Karpas-422 (cell line): ENCODE results near the gene ADH1A. TPM values are rescaled to one million over a fixed set of nuclear protein-coding genes. Genes with fewer than 3 reads are reported as not detected.
"Not testable (repeated sequence)": the region's sequence is repeated elsewhere in the genome, so short reads cannot be mapped to it uniquely, and the experiment has no call there.

Experiments
- DNase-seq: peaks from one replicate; pipeline ENCODE4 v3.0.0-alpha.2; 2015
- H2AFZ ChIP-seq: fragments of 200-600 bp; sonication (generic); 2 replicates; pipeline ENCODE4 v1.6.1; 2014; ENCODE audit warnings: antibody characterized with exemption, low read length, mixed read lengths
- H3K27ac ChIP-seq: fragments of 200-600 bp; sonication (generic); 2 replicates; pipeline ENCODE4 v1.5.1; 2014; ENCODE audit warnings: mild to moderate bottlenecking, low read length, moderate library complexity
- H3K27me3 ChIP-seq: fragments of 200-600 bp; sonication (generic); 2 replicates; pipeline ENCODE4 v1.6.1; 2014; ENCODE audit warnings: low read length, mixed read lengths
- H3K36me3 ChIP-seq: fragments of 200-600 bp; sonication (generic); 2 replicates; pipeline ENCODE4 v1.6.1; 2014; ENCODE audit warnings: low read length, mixed read lengths; ENCODE audit not compliant: insufficient read depth
- H3K4me1 ChIP-seq: fragments of 200-600 bp; sonication (generic); 2 replicates; pipeline ENCODE4 v1.6.1; 2014; ENCODE audit warnings: mild to moderate bottlenecking, low read length, mixed read lengths
- H3K4me2 ChIP-seq: fragments of 200-600 bp; sonication (generic); 2 replicates; pipeline ENCODE4 v1.6.1; 2014; ENCODE audit warnings: low read length, low read depth, mild to moderate bottlenecking; ENCODE audit not compliant: poor library complexity, severe bottlenecking
- H3K4me3 ChIP-seq: fragments of 200-600 bp; sonication (generic); 2 replicates; pipeline ENCODE4 v1.5.1; 2014; ENCODE audit warnings: mild to moderate bottlenecking, antibody characterized with exemption, low read length, mixed read lengths
- H3K79me2 ChIP-seq: fragments of 200-600 bp; sonication (generic); 2 replicates; pipeline ENCODE4 v1.6.1; 2014; ENCODE audit warnings: mild to moderate bottlenecking, low read length, mixed read lengths
- H3K9ac ChIP-seq: fragments of 200-600 bp; sonication (generic); 2 replicates; pipeline ENCODE4 v1.6.0; 2014; ENCODE audit warnings: low read length
- H3K9me2 ChIP-seq: fragments of 200-600 bp; sonication (generic), shearing (Covaris generic); replicated peaks from 2 replicates; pipeline ENCODE4 v1.6.0; 2014; ENCODE audit warnings: mild to moderate bottlenecking, low read length, moderate library complexity; ENCODE audit not compliant: insufficient read depth
- H3K9me3 ChIP-seq: fragments of 300-700, 200-600 bp; sonication (generic); 2 replicates; pipeline ENCODE4 v1.6.1; 2014; ENCODE audit warnings: low read length, mixed read lengths
- H4K20me1 ChIP-seq: fragments of 200-600 bp; sonication (generic); 2 replicates; pipeline ENCODE4 v1.6.1; 2014; ENCODE audit warnings: mild to moderate bottlenecking, antibody characterized with exemption, low read length, low read depth; ENCODE audit not compliant: insufficient read depth
- total RNA-seq: library from RNA; depleted of rRNA; stranded (reverse); fragments of >200 nt; shearing (Covaris generic); gene quantifications from 2 replicates; pipeline ENCODE4 v1.2.3, GENCODE V29; 2014; ENCODE audit warnings: low replicate concordance

ADH1A gene
- total RNA-seq, 1 experiment from 2014 or later: not detected

DNA sequence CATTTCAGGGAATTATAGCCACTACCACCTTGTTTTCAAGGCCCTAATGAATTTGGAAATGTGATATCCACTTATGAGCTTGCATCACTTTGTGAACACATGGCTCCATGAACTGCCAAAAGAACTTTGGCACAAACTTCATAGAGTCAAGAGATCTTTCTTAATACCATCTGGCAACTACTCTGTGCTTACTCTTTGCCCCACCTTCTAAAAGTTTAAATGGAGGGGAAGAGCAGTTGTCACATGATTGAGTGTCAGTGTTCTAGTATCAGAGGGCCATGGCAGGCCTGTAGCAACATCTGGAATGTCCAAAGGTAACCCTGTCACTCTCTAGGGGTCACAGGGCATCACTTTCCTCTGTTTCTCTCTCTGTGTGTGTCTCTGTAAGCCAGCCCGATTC lies 33.0 kb upstream of the ADH1A start:
- no peak for DNase-seq
- Histone ChIP-seq H3K36me3 (no peaks in the 10 kb centered on the region), H3K9me2 (no peaks in the 10 kb centered on the region), H3K4me3 (no peak overlapping the region), H3K27me3 (no peaks in the 10 kb centered on the region), H3K9ac (no peak overlapping the region), H3K4me2 (no peak overlapping the region), H3K9me3 (no peaks in the 10 kb centered on the region), H2AFZ (no peak overlapping the region), H3K27ac (no peak overlapping the region), H3K4me1 (no peaks in the 10 kb centered on the region), H3K79me2 (no peaks in the 10 kb centered on the region), H4K20me1 (no peaks in the 10 kb centered on the region)

GRCh38 chr4:99321241-99322191 lies 30.7 kb upstream of the ADH1A start, which contains the start of gene ADH1B:
TSS of gene ADH1B (minus strand) at chr4:99321401. CDS start at chr4:99321331, 70 bp downstream.
- no peaks in the 10 kb centered on the region for H3K9me3 ChIP-seq
- H3K4me2 ChIP-seq: no peak within 1 kb of the TSS
- no peak within 1 kb of the TSS for H3K9ac ChIP-seq
- H3K27ac ChIP-seq: no peak within 1 kb of the TSS
- no peaks in the 10 kb centered on the region for H3K4me1 ChIP-seq
- no peaks in the 10 kb centered on the region for H3K36me3 ChIP-seq
- no peaks in the 10 kb centered on the region for H3K9me2 ChIP-seq
- no peaks in the 10 kb centered on the region for H4K20me1 ChIP-seq
- H3K79me2 ChIP-seq: no peaks in the 10 kb centered on the region
- no peak within 1 kb of the TSS for H2AFZ ChIP-seq
- no peak within 1 kb of the TSS for H3K4me3 ChIP-seq
- no peaks in the 10 kb centered on the region for H3K27me3 ChIP-seq
- DNase-seq: no peak

DNA sequence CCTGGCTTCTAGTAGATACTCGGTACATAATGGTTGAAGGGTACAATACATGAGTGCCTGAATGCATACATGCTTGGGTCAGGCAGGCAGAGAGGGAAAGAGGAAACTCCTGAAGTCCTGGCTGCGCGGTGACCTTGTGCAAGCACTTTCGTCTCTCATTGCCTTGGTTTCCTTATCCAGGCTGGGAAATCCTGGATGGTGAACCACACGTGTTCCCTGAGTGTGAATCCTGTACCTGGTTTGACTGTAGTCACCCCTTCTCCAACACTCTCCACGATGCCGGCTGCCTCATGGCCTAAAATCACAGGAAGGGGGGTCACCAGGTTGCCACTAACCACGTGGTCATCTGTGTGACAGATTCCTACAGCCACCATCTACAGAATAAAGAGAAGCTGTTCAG lies 27.0 kb upstream of the ADH1A start:
- not testable (repeated sequence) for H3K9me2 ChIP-seq, H3K36me3 ChIP-seq, H2AFZ ChIP-seq, H4K20me1 ChIP-seq, H3K4me2 ChIP-seq, DNase-seq, H3K4me3 ChIP-seq, H3K9ac ChIP-seq, H3K4me1 ChIP-seq, H3K79me2 ChIP-seq, H3K27ac ChIP-seq, H3K27me3 ChIP-seq, H3K9me3 ChIP-seq

DNA sequence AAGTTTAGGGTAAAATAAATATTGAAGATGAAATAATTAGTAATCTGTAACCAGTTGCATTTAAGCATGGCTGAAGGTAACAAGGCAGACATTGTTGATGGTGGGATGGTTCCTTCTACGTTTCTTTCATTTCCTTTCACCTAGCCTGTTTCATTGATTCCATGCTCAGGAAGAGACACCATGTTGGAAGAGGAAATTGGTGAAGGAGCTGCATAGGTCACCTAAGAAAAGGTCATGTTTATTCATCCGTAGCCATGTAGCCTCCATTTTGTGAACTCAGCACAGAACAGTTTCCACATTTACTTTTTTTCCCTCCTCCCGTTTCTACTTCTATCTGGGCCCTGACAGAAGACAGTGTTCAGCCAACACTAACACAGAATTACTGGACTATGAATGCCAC lies 26.6 kb upstream of the ADH1A start:
- H3K4me3 ChIP-seq: no peak overlapping the region
- no peak overlapping the region for H3K27ac ChIP-seq
- no peaks in the 10 kb centered on the region for H3K9me3 ChIP-seq
- H3K36me3 ChIP-seq: no peaks in the 10 kb centered on the region
- H3K4me1 ChIP-seq: no peaks in the 10 kb centered on the region
- DNase-seq: no peak
- H4K20me1 ChIP-seq: no peaks in the 10 kb centered on the region
- no peaks in the 10 kb centered on the region for H3K79me2 ChIP-seq
- H3K9ac ChIP-seq: no peak overlapping the region
- no peaks in the 10 kb centered on the region for H3K9me2 ChIP-seq
- H3K4me2 ChIP-seq: no peak overlapping the region
- H2AFZ ChIP-seq: no peak overlapping the region
- H3K27me3 ChIP-seq: no peaks in the 10 kb centered on the region

DNA sequence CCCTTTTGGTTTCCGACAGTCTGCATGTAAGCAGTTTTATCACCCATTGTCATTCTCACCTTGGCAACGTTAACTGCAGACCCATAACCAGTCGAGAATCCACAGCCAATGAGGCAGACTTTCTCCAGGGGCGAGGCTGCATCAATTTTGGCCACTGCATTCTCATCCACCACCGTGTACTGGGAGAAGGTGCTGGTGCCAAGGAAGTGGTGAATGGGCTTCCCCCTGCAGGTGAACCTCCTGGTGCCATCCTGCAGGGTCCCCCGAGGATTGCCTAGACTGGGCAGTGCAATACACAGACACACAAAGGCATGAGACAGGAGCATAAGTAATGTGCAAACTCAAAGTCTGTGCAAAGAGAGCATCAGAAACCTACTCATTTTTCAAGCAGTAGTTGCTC lies 25.1 kb upstream of the ADH1A start:
- no peak overlapping the region for H3K4me3 ChIP-seq
- no peaks in the 10 kb centered on the region for H3K27me3 ChIP-seq
- H3K9ac ChIP-seq: no peak overlapping the region
- H2AFZ ChIP-seq: no peak overlapping the region
- H3K9me2 ChIP-seq: no peaks in the 10 kb centered on the region
- no peaks in the 10 kb centered on the region for H3K36me3 ChIP-seq
- H3K9me3 ChIP-seq: no peaks in the 10 kb centered on the region
- H3K4me2 ChIP-seq: no peak overlapping the region
- H3K4me1 ChIP-seq: no peaks in the 10 kb centered on the region
- no peaks in the 10 kb centered on the region for H4K20me1 ChIP-seq
- no peak for DNase-seq
- H3K27ac ChIP-seq: no peak overlapping the region
- H3K79me2 ChIP-seq: no peaks in the 10 kb centered on the region

GRCh38 chr4:99314211-99314610 lies 23.4 kb upstream of the ADH1A start:
- Histone ChIP-seq H3K27ac (no peak overlapping the region), H3K4me3 (no peak overlapping the region), H3K9me3 (no peaks in the 10 kb centered on the region), H3K27me3 (no peaks in the 10 kb centered on the region), H3K4me2 (no peak overlapping the region), H3K79me2 (no peaks in the 10 kb centered on the region), H3K9me2 (no peaks in the 10 kb centered on the region), H3K9ac (no peak overlapping the region), H4K20me1 (no peaks in the 10 kb centered on the region), H3K36me3 (no peaks in the 10 kb centered on the region), H3K4me1 (no peaks in the 10 kb centered on the region), H2AFZ (no peak overlapping the region)
- no peak for DNase-seq

- DNase-seq: no peak
- Histone ChIP-seq H3K36me3 (no peaks in the 10 kb centered on the region), H3K9ac (no peak overlapping the region), H4K20me1 (no peaks in the 10 kb centered on the region), H2AFZ (no peak overlapping the region), H3K4me1 (no peaks in the 10 kb centered on the region), H3K4me3 (no peak overlapping the region), H3K27me3 (no peaks in the 10 kb centered on the region), H3K27ac (no peak overlapping the region), H3K79me2 (no peaks in the 10 kb centered on the region), H3K9me2 (no peaks in the 10 kb centered on the region), H3K9me3 (no peaks in the 10 kb centered on the region), H3K4me2 (no peak overlapping the region)
Measured at GRCh38 chr4:99310389-99310788, 19.6 kb upstream of the ADH1A start.

- H3K4me3 ChIP-seq: no peak overlapping the region
- no peak overlapping the region for H3K4me2 ChIP-seq
- H3K36me3 ChIP-seq: no peaks in the 10 kb centered on the region
Measured at GRCh38 chr4:99305638-99306400, 15.0 kb upstream of the ADH1A start.

More at GRCh38 chr4:99305638-99306400, 15.0 kb upstream of the ADH1A start:
- no peaks in the 10 kb centered on the region for H3K27me3 ChIP-seq
- H3K27ac ChIP-seq: no peak overlapping the region
- H4K20me1 ChIP-seq: no peaks in the 10 kb centered on the region
- no peaks in the 10 kb centered on the region for H3K4me1 ChIP-seq
- no peak for DNase-seq
- no peaks in the 10 kb centered on the region for H3K9me3 ChIP-seq
- no peaks in the 10 kb centered on the region for H3K79me2 ChIP-seq
- no peak overlapping the region for H3K9ac ChIP-seq
- H3K9me2 ChIP-seq: no peaks in the 10 kb centered on the region
- H2AFZ ChIP-seq: no peak overlapping the region
